Prostate gland (tissue), 2 donors: ENCODE measurements around the gene CCDC146.

Source experiments
- CTCF ChIP-seq, 4 experiments: fragments of 200-600 bp in 2 of 4; fragments of 450-650 bp in 2 of 4; sonication (generic) in 2 of 4; IDR thresholded peaks; 1 replicate in 3 of 4; 2 replicates in 1 of 4; pipeline ENCODE4 v1.5.1; 2016 to 2019; ENCODE audit warnings: antibody characterized with exemption in 4 of 4, mild to moderate bottlenecking in 2 of 4, moderate library complexity in 2 of 4
- POLR2A ChIP-seq: fragments of 450-650 bp; IDR thresholded peaks from one replicate; pipeline ENCODE4 v1.6.1; 2016; ENCODE audit warnings: antibody characterized with exemption, mild to moderate bottlenecking

GRCh38 chr7:77330169-77330882 is 207.9 kb downstream of the CCDC146 start:
- no peak for TF ChIP-seq POLR2A
- no peak for TF ChIP-seq CTCF (IDR thresholded peaks at IDR 0.05)
